Measurements from ENCODE around the gene DIS3L2.

DNA sequence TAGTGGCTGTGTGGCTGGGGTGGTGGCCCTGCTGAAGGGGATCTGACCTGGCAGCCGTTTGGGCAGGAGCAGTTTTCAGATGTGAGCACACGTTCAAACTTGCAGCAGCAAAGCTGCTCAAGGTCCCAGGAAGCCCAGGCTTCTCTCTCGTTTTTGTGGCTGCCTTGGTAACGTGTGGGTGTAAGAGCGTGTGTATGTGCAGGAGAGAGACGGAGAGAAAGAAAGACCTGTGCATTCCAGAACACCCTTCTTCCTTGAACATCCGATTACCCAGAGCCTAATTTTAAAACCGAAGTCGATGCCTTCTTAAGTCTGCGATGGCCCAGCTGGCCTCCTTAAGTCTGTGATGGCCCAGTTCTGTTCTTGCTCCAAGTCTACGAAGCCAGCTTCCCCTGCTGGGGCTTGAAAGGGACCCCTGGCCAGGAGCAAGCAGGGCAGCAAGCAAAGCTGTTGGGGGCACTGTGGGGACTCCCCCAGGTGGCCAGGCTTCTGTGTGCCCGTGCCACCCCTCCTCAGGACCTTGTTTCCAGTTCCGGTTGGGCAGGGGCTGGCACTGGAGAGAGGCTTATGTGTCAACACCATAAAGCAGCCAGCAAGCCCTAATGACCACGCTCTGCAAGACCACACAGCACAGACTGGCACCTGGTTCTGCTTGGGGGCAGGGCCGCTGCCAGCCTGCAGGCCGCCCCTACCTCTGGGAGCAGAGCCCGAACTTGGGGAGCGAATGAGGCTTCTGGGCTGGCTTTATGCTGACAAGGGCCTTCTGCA lies 361.2 kb downstream of the DIS3L2 start:
- TF ChIP-seq, protein P1, sequence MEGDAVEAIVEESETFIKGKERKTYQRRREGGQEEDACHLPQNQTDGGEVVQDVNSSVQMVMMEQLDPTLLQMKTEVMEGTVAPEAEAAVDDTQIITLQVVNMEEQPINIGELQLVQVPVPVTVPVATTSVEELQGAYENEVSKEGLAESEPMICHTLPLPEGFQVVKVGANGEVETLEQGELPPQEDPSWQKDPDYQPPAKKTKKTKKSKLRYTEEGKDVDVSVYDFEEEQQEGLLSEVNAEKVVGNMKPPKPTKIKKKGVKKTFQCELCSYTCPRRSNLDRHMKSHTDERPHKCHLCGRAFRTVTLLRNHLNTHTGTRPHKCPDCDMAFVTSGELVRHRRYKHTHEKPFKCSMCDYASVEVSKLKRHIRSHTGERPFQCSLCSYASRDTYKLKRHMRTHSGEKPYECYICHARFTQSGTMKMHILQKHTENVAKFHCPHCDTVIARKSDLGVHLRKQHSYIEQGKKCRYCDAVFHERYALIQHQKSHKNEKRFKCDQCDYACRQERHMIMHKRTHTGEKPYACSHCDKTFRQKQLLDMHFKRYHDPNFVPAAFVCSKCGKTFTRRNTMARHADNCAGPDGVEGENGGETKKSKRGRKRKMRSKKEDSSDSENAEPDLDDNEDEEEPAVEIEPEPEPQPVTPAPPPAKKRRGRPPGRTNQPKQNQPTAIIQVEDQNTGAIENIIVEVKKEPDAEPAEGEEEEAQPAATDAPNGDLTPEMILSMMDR (IDR thresholded peaks at IDR 0.05 in 8 of 11, conservative IDR thresholded peaks at IDR 0.05 in 3 of 11), result no peak
- TF ChIP-seq POLR2A (IDR thresholded peaks at IDR 0.05), result no peak
- no peak for TF ChIP-seq POLR2AphosphoS5 (IDR thresholded peaks at IDR 0.05)
